SH-SY5Y (cell line): Measurements from ENCODE around the gene MEIOSIN.

Source experiments
- GATA2 ChIP-seq: IDR thresholded peaks from 2 replicates; pipeline ENCODE4 v1.6.1; 2011; ENCODE audit warnings: mild to moderate bottlenecking, low read depth, low read length
- GATA3 ChIP-seq: IDR thresholded peaks from 2 replicates; pipeline ENCODE4 v1.6.1; 2011; ENCODE audit warnings: low read depth, mild to moderate bottlenecking, low read length, moderate library complexity

DNA sequence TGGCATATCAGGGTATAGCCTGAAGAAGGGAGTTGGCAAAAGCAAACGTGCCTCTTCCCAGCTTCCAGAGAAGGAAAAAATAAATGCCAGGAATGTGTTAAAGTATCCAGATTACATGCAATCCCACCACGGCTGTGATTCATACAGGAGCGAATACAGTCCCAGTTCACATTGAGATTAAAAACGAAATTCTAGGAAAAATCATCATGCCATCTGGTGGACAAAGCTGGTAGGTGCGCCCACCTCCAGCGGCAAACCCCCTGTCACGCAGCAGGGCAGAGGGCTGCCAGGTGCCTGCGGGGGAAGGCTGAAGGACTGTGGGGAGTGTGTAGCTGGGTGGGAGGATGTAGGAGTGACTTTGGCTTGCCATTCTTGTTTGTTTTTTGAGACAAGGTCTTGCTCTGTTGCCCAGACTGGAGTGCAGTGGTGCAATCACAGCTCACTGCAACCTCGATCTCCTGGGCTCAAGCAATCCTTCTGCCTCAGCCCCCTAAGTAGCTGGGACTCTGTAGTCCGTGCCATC lies 65.8 kb downstream of the MEIOSIN start:
- TF ChIP-seq GATA2 (no peak), GATA3 (no peak)
